GM21786 (cell line): ENCODE data around the gene FHIT.

Experiments
- ATAC-seq: cut with Tn5 transposase; IDR thresholded peaks from one replicate; pipeline ENCODE4 v1.9.1; 2021; ENCODE audit not compliant: unreplicated experiment

FHIT gene

GRCh38 chr3:60154011-60154410 lies 1097.2 kb downstream of the FHIT start:
- ATAC-seq: no peak

DNA sequence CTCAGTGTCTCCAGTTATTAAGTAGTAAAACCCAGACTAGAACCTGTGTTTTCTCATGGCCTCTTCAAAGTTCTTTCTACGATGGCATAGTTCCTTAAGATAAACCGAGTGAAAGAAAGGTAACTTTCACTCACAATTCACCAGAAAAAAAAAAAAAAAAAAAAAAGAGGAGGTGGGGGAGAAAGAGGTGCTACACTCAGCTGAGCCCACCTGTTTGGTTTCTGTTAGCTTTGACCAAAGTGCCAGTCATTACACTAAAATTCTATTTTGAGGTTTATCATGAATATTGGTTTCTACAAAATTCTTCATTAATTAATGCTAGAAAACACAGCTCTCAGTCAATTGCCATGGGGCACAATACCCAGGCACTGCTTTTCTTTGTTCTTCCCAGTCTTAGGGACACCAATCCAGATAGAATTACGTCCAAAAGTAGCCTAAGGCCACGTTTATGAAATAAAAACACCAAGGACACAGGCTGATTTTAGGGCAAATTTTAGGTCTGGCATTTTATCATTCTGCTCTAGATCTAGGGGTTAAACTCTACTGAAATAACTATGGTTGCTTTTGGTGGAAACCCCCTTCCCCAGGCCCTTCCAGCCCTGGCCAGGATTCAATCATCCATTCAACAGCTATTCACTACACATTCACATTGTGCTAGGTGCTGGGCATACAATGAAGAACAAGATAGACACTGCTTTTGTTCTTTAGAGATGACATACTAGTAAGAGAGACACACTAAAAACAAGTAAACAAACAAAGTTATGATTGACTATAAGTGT lies 1097.8 kb downstream of the FHIT start:
- no peak for ATAC-seq

DNA sequence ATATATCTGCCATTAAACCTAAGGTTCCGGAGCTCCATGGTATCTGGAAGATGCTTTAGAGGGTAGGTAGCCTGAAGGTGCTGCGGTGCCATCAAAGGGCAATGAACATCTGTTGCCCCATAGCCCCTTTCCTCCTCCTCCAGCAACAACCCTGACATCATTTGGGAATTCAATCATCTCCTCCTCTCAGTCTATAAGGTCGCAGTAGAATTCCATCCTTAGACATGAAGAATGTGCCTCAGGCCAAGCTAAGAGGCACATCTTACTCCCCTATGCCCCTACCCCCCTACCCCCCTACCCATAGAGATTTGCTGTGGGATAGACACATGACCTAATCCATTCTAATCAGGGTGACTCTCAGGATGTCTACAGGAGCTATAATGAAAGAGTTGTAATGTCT lies 1101.8 kb downstream of the FHIT start:
- no peak for ATAC-seq

- no peak for ATAC-seq
These were observed 1103.9 kb downstream of the FHIT start for GRCh38 chr3:60147249-60147950.

DNA sequence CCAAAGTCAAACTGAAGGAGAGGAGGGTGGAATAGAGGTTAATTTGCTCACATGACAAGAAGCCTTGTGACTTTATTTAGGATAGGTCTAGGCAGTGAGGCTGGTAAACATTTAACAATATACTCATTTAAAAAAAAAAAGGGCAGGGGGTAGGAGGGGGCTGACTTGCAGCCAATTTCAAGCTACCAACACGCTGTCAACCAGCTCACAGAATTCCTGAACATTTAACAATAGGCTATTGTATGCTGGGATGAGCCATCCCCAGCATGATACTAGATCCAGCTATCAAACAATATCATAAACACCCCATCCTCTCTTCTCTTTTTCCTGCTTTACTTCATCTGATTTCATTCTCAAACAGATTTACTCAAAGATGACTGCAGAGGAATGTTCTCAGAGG lies 1105.1 kb downstream of the FHIT start:
- ATAC-seq: no peak

GRCh38 chr3:60144071-60144470 lies 1107.2 kb downstream of the FHIT start:
- no peak for ATAC-seq

DNA sequence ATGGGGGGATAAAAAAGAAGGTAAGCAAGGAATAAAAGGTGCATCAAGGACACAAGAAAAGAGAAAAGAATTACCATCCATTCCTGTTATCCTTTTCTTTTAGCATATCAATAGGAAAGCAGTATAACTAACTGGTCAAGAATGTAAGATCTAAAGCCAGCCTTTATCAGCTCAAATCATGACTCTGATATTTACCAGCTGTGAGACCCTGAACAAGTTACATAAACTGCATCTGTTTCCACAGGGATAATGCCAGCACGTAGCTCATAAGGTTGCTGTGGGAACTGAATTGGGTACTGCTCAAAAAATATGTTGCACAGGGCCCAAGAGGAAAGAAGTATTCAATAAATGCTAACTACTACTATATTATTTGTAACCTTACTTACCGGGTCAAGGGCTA lies 1109.2 kb downstream of the FHIT start:
- ATAC-seq: no peak

- no peak for ATAC-seq
These were observed 1111.1 kb downstream of the FHIT start for GRCh38 chr3:60140160-60140559.

GRCh38 chr3:60136601-60137000 lies 1114.7 kb downstream of the FHIT start:
- ATAC-seq: no peak

DNA sequence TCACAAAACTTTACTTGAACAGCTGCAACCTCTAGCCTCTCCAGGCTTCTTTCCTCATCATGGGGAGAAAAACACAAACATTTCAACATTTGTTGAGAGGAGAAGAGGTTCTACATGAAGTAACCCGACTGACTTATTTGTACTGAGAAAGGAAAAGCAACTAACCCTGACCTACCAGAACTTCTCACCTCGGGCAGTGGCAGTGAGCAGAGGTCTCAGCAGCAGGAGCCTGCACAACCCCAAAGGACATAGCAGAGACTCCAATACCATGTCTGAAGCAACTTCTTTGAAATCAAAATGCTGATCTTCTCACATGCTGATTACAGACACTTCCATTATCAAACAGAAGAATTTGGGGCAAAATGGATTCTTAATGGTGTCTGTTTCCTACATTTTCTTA lies 1115.8 kb downstream of the FHIT start:
- no peak for ATAC-seq

- no peak for ATAC-seq
These were observed 1117.7 kb downstream of the FHIT start for GRCh38 chr3:60133269-60134162.

GRCh38 chr3:60131618-60132017 lies 1119.6 kb downstream of the FHIT start:
- ATAC-seq: no peak

DNA sequence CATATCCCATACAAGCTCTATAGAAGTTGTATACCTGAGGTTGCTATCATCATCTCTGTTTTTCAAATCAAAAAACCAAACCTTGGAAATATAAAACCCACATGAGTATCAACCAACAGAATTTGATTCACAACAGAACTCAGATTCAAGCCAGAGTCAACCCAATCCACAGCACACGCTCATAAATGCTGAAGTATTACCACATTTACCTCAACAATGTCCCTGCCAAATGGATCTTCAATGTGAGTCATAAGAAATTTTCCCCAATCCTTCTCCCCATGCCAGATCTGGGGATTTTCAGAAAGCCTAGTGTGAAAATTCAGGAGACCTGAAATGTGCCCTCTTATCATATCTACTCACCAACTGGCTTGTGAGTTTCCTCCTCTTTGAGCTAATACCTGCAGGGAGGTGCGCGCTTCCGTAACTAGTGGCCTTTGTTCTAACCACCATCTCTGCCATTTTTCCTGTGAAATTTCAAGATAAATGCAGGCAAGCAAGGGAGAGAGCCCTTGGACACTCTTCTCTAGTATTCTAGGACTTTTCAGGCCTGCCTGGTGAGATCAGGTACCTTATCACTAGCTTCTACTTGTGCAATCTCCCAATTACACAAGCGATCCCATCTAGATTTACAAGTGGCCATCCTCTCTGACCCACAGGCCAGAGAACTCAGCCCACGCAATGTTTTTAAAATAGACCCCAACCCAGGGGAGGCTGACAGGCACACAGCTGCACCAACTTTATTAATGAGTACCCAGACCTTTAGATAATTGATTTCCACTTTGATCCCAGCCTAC lies 1124.5 kb downstream of the FHIT start:
- no peak for ATAC-seq

DNA sequence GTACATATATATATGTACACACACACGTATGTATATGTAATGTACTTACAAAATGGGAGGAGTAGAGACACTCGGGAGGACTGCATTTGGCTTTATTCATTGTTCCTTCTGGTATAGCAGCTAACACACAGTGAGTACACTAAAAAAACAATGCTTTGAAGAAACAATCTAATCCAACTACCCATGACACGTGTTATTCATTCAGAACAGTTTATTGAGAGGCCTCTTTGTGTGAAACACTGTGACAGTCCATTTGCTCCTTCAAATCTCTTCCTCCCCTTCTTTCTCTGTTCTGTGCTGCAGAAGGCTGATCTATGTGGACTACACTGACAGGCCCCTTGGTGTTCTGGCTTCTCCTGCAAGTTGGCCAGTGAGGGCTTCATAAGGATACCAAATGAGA lies 1125.6 kb downstream of the FHIT start:
- ATAC-seq: no peak

DNA sequence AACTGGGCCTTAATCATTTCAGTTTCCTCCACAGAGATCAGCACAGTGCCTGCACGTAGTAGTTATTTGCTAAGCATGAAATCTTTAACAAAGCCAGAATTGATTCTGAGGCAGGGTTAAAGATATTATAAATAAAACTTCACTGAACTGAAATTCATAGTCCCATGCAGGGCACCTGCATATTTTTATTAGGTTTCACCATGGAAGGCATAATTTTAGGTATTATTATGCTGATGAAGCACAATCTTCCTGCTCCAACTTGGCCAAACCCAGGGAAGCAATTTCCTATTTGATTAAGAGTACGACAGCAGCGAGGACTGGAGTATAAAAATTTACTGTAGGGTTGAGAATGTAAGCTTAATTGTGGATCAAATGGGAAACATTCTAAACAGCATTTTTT lies 1131.0 kb downstream of the FHIT start:
- ATAC-seq: no peak

- ATAC-seq: no peak
These were observed 1137.1 kb downstream of the FHIT start for GRCh38 chr3:60114191-60114590.

DNA sequence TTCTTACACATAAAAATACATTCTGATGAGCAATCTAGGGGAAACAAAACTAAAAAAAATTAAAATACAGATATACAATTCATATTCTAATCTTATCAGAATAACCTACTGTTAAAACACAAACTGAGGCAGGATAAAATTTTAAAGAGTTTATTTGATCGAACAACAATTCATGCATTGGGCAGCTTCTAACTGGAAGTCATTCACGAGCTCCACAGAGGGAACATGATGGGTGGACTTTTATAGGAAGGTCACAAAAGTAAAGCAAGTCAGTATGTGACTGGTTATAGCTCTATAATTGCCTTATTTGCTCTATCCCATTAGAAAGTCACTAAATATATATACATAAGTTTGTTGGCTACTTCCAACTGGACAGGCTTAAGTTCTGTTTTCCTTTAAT lies 1144.0 kb downstream of the FHIT start:
- no peak for ATAC-seq

DNA sequence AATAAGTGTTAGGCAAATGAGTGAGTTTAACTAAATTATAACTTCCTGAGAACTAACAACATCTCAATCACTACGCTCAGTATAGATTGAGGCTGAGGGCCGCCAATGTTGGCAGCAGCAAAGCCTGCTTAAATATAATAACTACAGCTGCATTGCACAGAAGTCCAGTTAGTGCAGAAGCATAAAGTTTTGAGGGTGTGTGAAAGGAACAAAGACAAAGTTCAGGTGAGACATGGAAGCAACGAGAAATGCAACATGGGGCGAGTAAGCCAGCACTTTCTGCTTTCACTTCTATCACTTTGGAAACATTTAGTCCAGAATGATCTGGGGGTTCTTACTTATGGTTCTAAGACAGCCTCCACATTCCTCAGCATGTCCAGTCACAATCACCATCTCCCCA lies 1149.1 kb downstream of the FHIT start:
- no peak for ATAC-seq

DNA sequence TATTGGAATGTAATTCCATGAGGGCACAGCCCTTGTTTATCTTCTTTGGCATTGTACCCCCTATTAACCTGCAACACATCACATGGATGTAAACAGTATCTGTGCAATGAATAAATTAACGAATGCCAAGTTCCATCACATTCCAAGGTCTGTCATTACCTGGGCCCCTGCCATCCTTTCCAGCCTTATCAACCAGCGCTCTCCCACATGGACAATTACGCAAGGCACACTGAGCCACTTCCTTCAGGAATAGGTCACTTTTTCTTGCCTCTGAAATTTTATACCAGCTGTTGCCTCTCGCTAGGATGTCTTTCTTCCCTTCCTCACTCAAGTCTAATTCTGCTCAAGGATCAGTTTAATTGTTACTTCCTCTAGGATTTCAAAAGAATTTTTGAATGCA lies 1149.6 kb downstream of the FHIT start:
- ATAC-seq: no peak

DNA sequence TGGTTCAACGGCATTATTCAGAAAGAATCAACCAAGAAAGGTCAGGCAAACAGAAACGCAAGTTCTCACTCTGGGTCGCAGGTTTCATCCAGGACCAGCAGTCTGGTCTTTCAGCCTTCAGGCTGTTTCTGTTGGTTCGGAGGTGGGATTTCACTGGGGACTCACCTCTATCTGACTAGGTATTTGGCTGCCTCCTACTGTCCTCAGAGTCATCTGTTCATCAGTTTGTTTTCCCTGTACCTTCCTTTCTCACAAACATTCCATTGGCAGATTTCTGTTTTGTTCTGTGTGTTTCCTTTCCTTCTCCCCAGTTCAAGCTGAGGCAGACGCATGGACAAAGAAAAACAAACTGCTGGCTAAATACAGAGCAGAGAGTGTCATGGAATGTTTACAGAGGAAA lies 1154.8 kb downstream of the FHIT start:
- no peak for ATAC-seq

DNA sequence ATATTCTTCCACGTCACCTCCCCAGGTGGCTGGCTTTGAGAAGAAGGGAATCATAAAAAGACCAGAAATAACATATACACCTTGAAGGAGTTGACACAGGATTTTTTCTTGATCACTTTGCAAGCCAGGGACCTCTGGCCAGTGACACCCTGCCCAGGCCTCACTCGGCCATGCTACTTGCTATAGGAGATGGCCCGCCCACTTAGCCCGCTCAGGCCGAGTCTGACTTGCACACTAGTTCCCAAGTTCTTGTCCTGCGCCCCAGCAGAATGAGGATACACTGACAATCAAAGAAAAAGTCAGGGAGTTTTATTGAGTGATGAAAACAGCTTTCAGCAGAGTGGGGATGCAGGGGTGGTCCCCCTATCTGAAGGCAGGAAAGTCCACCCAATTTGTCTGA lies 1155.3 kb downstream of the FHIT start:
- ATAC-seq: no peak
